ENCODE data around the gene OPCML.

DNA sequence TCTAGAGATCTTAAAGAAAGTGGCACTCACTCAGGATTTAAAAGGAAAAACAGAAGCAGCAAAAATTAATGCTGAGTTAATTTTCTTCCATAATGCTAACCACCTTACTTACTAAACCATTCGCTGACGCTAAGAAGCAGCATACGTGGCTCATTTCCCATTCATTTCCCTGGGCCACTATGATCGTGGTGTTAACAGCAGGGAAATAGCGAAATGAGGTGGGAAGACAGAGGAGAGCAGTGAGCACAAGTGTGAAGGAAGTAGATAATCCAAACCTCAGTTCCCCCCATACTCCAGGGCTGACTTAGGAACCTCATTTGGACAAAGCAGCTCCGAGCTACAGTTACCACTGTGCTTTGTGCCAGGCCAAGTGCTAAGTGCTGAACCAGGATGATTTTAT is 723.2 kb downstream of the OPCML start:
- no peak for TF ChIP-seq DR1 (CRISPR knock-in tag; IDR thresholded peaks at IDR 0.05)
- TF ChIP-seq ZNF629 (CRISPR knock-in tag; conservative IDR thresholded peaks at IDR 0.05): no peak
- TF ChIP-seq IRX3 (CRISPR knock-in tag; IDR thresholded peaks at IDR 0.05; ENCODE audit: borderline replicate concordance, low read depth): no peak
- no peak for TF ChIP-seq POLR2A (IDR thresholded peaks at IDR 0.05; ENCODE audit: insufficient read depth in 1 of 2, low read depth in 2 of 2, low read length in 2 of 2)
- TF ChIP-seq, protein P1, sequence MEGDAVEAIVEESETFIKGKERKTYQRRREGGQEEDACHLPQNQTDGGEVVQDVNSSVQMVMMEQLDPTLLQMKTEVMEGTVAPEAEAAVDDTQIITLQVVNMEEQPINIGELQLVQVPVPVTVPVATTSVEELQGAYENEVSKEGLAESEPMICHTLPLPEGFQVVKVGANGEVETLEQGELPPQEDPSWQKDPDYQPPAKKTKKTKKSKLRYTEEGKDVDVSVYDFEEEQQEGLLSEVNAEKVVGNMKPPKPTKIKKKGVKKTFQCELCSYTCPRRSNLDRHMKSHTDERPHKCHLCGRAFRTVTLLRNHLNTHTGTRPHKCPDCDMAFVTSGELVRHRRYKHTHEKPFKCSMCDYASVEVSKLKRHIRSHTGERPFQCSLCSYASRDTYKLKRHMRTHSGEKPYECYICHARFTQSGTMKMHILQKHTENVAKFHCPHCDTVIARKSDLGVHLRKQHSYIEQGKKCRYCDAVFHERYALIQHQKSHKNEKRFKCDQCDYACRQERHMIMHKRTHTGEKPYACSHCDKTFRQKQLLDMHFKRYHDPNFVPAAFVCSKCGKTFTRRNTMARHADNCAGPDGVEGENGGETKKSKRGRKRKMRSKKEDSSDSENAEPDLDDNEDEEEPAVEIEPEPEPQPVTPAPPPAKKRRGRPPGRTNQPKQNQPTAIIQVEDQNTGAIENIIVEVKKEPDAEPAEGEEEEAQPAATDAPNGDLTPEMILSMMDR (CRISPR knock-in tag; IDR thresholded peaks at IDR 0.05): no peak
- TF ChIP-seq EED (CRISPR knock-in tag; IDR thresholded peaks at IDR 0.05): no peak
- TF ChIP-seq RELA (CRISPR knock-in tag; IDR thresholded peaks at IDR 0.05): no peak

All from HepG2 (cell line).